ENCODE results near the gene ZNF236. TPM values are rescaled to one million over a fixed set of nuclear protein-coding genes. Genes with fewer than 3 reads are reported as not detected.
A peak's percentile ranks its signal among the peaks of the same experiment; 100 is the strongest.

ZNF236 gene
- total and polyA plus RNA-seq, 2 of the 13 experiments (the other 11 are each of a cell fraction or from before 2014, with no cell fraction given): 3.0 to 7.2 TPM

DNA sequence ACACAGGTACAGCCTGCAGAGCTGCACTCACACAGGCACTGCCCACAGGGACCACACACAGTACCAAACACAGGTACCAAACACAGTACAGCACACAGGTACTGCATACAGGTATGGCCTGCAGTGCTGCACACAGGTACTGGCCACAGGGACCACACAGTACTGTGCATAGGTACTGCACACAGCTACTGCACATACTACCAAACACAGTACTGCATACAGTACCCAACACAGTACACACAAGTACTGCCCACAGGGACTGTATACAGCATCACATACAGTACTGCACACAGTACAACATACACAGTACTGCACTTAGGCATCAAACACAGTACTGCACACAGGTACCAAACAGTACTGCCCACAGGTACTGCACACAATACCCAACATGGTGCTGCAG is 74.3 kb downstream of the ZNF236 start:
- TF ChIP-seq ZNF160 (CRISPR knock-in tag; IDR thresholded peaks at IDR 0.05): no peak
- BruUV-seq (replicated peaks): no TSS peak
- FAIRE-seq: no peak
- no peaks in the 10 kb centered on the region for H3K9me3 ChIP-seq (ENCODE audit: low read length)
- no peaks in the 10 kb centered on the region for H3K4me1 ChIP-seq (ENCODE audit: insufficient read depth, low read length)
- no peak; the same call in 2 of the 3 replicates for ATAC-seq
- H2AFZ ChIP-seq (ENCODE audit: low read length): no peak overlapping the region
- ChIA-PET POLR2A (no interaction called here), CTCF (ENCODE audit: low intra/inter-chr PET ratio, low total read pairs) (no interaction called here)
- DNase-seq (ENCODE audit: low spot score): no peak
- no peak overlapping the region for H3K4me3 ChIP-seq (replicated peaks in 1 of 3; ENCODE audit: insufficient read depth in 1 of 3, low read depth in 2 of 3, low read length in 3 of 3)
- no peak overlapping the region for H3K4me2 ChIP-seq (ENCODE audit: low read depth, low read length)
- no peaks in the 10 kb centered on the region for H3K27me3 ChIP-seq (ENCODE audit: control insufficient read depth in 1 of 2, insufficient read depth in 2 of 2, low read length in 2 of 2)
- no peaks in the 10 kb centered on the region for H3K79me2 ChIP-seq (ENCODE audit: insufficient read depth, low read length)
- no peak overlapping the region for H3K27ac ChIP-seq (ENCODE audit: extremely low read length, insufficient read depth, low read length)
- intact Hi-C loops (cut with micrococcal nuclease; ENCODE audit: unreplicated experiment) (no loop called here), in situ Hi-C loops (cut with HindIII; ENCODE audit: extremely low pct_ligation_motif_present, low pct_unique_long_range_greater_than_20kb) (no loop called here)
- no peak overlapping the region for H3K9ac ChIP-seq (ENCODE audit: insufficient read depth, low read depth, low read length)
- H4K20me1 ChIP-seq (ENCODE audit: insufficient read depth, low read length): no peaks in the 10 kb centered on the region
- peaks cover 25 to 40% of the 10 kb centered on the region in 2 experiments for H3K36me3 ChIP-seq (replicated peaks in 1 of 2; ENCODE audit: control insufficient read depth in 1 of 2, insufficient read depth in 2 of 2, low read length in 2 of 2)

DNA sequence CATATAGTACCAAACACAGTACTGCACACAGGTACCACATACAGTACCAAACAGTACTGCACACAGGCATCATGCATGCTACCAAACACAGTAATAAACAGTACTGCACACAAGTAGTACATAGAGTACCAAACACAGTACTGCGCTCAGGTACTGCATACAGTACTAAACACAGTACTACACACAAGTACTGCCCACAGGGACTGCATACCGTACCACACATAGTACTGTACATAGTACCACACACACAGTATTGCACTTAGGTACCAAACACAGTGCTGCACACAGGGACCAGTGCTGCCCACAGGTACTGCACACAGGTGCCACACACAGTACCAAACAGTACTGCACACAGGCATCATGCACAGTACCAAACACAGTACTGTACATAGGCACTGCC is 74.9 kb downstream of the ZNF236 start:
- in situ Hi-C loops (cut with HindIII; ENCODE audit: extremely low pct_ligation_motif_present, low pct_unique_long_range_greater_than_20kb) (no loop called here), intact Hi-C loops (cut with micrococcal nuclease; ENCODE audit: unreplicated experiment) (no loop called here)
- H3K4me2 ChIP-seq (ENCODE audit: low read depth, low read length): no peak overlapping the region
- no peak for DNase-seq (ENCODE audit: low spot score)
- no peaks in the 10 kb centered on the region for H4K20me1 ChIP-seq (ENCODE audit: insufficient read depth, low read length)
- BruUV-seq (replicated peaks): no TSS peak
- H3K27ac ChIP-seq (ENCODE audit: extremely low read length, insufficient read depth, low read length): no peak overlapping the region
- no peaks in the 10 kb centered on the region for H3K79me2 ChIP-seq (ENCODE audit: insufficient read depth, low read length)
- FAIRE-seq: no peak
- peaks cover 25 to 40% of the 10 kb centered on the region in 2 experiments for H3K36me3 ChIP-seq (replicated peaks in 1 of 2; ENCODE audit: control insufficient read depth in 1 of 2, insufficient read depth in 2 of 2, low read length in 2 of 2)
- TF ChIP-seq ZSCAN21 (CRISPR knock-in tag; IDR thresholded peaks at IDR 0.05; ENCODE audit: borderline replicate concordance) (peak; percentile 98), HHEX (CRISPR knock-in tag; IDR thresholded peaks at IDR 0.05) (no peak)
- 92% methylated on average over 2 of the region's 2 CpGs for WGBS (ENCODE audit: low lambda C conversion rate)
- POLR2A ChIA-PET: no interaction called here
- H3K9me3 ChIP-seq (ENCODE audit: low read length): no peaks in the 10 kb centered on the region
- H3K4me3 ChIP-seq (replicated peaks in 1 of 3; ENCODE audit: insufficient read depth in 1 of 3, low read depth in 2 of 3, low read length in 3 of 3): no peak overlapping the region
- no peaks in the 10 kb centered on the region for H3K4me1 ChIP-seq (ENCODE audit: insufficient read depth, low read length)
- ATAC-seq: no peak; the same call in 2 of the 3 replicates
- CTCF ChIA-PET (ENCODE audit: low intra/inter-chr PET ratio, low total read pairs): no interaction called here
- H3K27me3 ChIP-seq (ENCODE audit: control insufficient read depth in 1 of 2, insufficient read depth in 2 of 2, low read length in 2 of 2): no peaks in the 10 kb centered on the region
- H3K9ac ChIP-seq (ENCODE audit: insufficient read depth, low read depth, low read length): no peak overlapping the region
- H2AFZ ChIP-seq (ENCODE audit: low read length): no peak overlapping the region

- 96% methylated on average over 6 of the region's 6 CpGs for WGBS (ENCODE audit: low lambda C conversion rate)
- no peaks in the 10 kb centered on the region for H3K4me1 ChIP-seq (ENCODE audit: insufficient read depth, low read length)
- ChIA-PET CTCF (ENCODE audit: low intra/inter-chr PET ratio, low total read pairs) (no interaction called here), POLR2A (no interaction called here)
- no peak for TF ChIP-seq HDAC6 (IDR thresholded peaks at IDR 0.05; ENCODE audit: low read depth, low read length)
- TF ChIP-seq HMG20B (CRISPR knock-in tag; conservative IDR thresholded peaks at IDR 0.05): no peak
- TF ChIP-seq ZNF263 (CRISPR knock-in tag; IDR thresholded peaks at IDR 0.05): no peak
- no peak for TF ChIP-seq ZSCAN21 (CRISPR knock-in tag; IDR thresholded peaks at IDR 0.05; ENCODE audit: borderline replicate concordance)
- TF ChIP-seq HNRNPUL1 (IDR thresholded peaks at IDR 0.05; ENCODE audit: low read depth, low read length): no peak
- DNase-seq (ENCODE audit: low spot score) (no peak), FAIRE-seq (no peak), ATAC-seq (no peak)
- H3K9me3 ChIP-seq (ENCODE audit: low read length): no peaks in the 10 kb centered on the region
- no peak overlapping the region for H3K9ac ChIP-seq (ENCODE audit: insufficient read depth, low read depth, low read length)
- no peaks in the 10 kb centered on the region for H3K79me2 ChIP-seq (ENCODE audit: insufficient read depth, low read length)
- H3K36me3 ChIP-seq (replicated peaks in 1 of 2; ENCODE audit: control insufficient read depth in 1 of 2, insufficient read depth in 2 of 2, low read length in 2 of 2): peaks cover 4 to 17% of the 10 kb centered on the region in 2 experiments; a peak in 2 of 5 replicates
- no peaks in the 10 kb centered on the region for H3K27me3 ChIP-seq (ENCODE audit: control insufficient read depth in 1 of 2, insufficient read depth in 2 of 2, low read length in 2 of 2)
- no TSS peak for BruUV-seq (replicated peaks)
- H3K27ac ChIP-seq (ENCODE audit: extremely low read length, insufficient read depth, low read length): no peak overlapping the region
- H3K4me2 ChIP-seq (ENCODE audit: low read depth, low read length): no peak overlapping the region
- in situ Hi-C loops (cut with HindIII; ENCODE audit: extremely low pct_ligation_motif_present, low pct_unique_long_range_greater_than_20kb): no loop called here
- no peak overlapping the region for H2AFZ ChIP-seq (ENCODE audit: low read length)
- no peaks in the 10 kb centered on the region for H4K20me1 ChIP-seq (ENCODE audit: insufficient read depth, low read length)
- intact Hi-C loops (cut with micrococcal nuclease; ENCODE audit: unreplicated experiment): no loop called here
- no peak overlapping the region for H3K4me3 ChIP-seq (replicated peaks in 1 of 3; ENCODE audit: insufficient read depth in 1 of 3, low read depth in 2 of 3, low read length in 3 of 3)
These were observed 81.0 kb downstream of the ZNF236 start for GRCh38 chr18:76903386-76903785.
